Uterus (tissue), 2 donors: ENCODE results near the gene OR4E2.

Experiments
- CTCF ChIP-seq, 4 experiments: fragments of 200-600 bp in 2 of 4; fragments of 450-650 bp in 2 of 4; sonication (generic) in 2 of 4; IDR thresholded peaks; one replicate each; pipeline ENCODE4 v1.5.1; 2016 to 2019; ENCODE audit warnings: antibody characterized with exemption in 4 of 4, mild to moderate bottlenecking in 2 of 4, moderate library complexity in 1 of 4
- POLR2A ChIP-seq, 2 donors: fragments of 450-650 bp; IDR thresholded peaks; one replicate each; pipeline ENCODE4 v1.6.1; 2016; ENCODE audit warnings: antibody characterized with exemption in 2 of 2, mild to moderate bottlenecking in 1 of 2, moderate library complexity in 1 of 2

GRCh38 chr14:21673718-21674117 is 20.1 kb downstream of the OR4E2 start, which contains the start of gene OR4E1:
- no peak for TF ChIP-seq CTCF (IDR thresholded peaks at IDR 0.05)
- TF ChIP-seq POLR2A (IDR thresholded peaks at IDR 0.05) = no peak
